Thyroid gland (tissue), 4 donors: ENCODE data around the gene TMCO4. TPM values are rescaled to one million over a fixed set of nuclear protein-coding genes. Genes with fewer than 3 reads are reported as not detected.

ENCODE experiments used
- DNase-seq, 2 donors: peaks; one replicate each; pipeline ENCODE4 v3.0.0-alpha.2; 2019
- H3K27ac ChIP-seq, 3 donors: fragments of 200-600 bp; sonication (generic); 1 replicate in 2 of 3; 2 replicates in 1 of 3; pipeline ENCODE4 v1.5.1; 2016 to 2019; ENCODE audit warnings: mild to moderate bottlenecking in 1 of 3, moderate library complexity in 1 of 3
- H3K27me3 ChIP-seq: fragments of 200-600 bp; sonication (generic); one replicate; pipeline ENCODE4 v1.5.1; 2019
- H3K36me3 ChIP-seq, 2 donors: fragments of 200-600 bp; sonication (generic); one replicate each; pipeline ENCODE4 v1.5.1; 2016 to 2019
- H3K4me1 ChIP-seq, 2 donors: fragments of 200-600 bp; sonication (generic); one replicate each; pipeline ENCODE4 v1.5.1; 2017 to 2019
- H3K4me3 ChIP-seq, 3 donors: fragments of 200-600 bp; sonication (generic); replicated peaks in 1 of 3; 1 replicate in 2 of 3; 2 replicates in 1 of 3; pipeline ENCODE4 v1.5.1; 2016; ENCODE audit warnings: mild to moderate bottlenecking in 1 of 3
- H3K9me3 ChIP-seq: fragments of 200-600 bp; sonication (generic); one replicate; pipeline ENCODE4 v1.5.1; 2017
- CTCF ChIP-seq, 6 experiments: fragments of 200-600 bp in 3 of 6; fragments of 450-650 bp in 3 of 6; sonication (generic) in 3 of 6; IDR thresholded peaks; one replicate each; pipeline ENCODE4 v1.5.1; 2016 to 2019; ENCODE audit warnings: antibody characterized with exemption in 6 of 6, mild to moderate bottlenecking in 2 of 6, inconsistent platforms in 1 of 6, moderate library complexity in 1 of 6
- POLR2A ChIP-seq, 2 donors: fragments of 450-650 bp; IDR thresholded peaks; one replicate each; pipeline ENCODE4 v1.6.1; 2017; ENCODE audit warnings: antibody characterized with exemption in 2 of 2, mild to moderate bottlenecking in 2 of 2, moderate library complexity in 1 of 2
- WGBS, 2 donors: methylation state at CpG; one replicate each; pipeline ENCODE4 v1.1.5; 2017; 5-methylcytosine and 5-hydroxymethylcytosine counted together
- intact Hi-C: fragments of 100-400 bp; cut with DNase I; formaldehyde crosslinking; loops from one replicate; pipeline ENCODE4 v1.15.1; 2023
- total RNA-seq, 4 donors: library from RNA; depleted of rRNA; stranded (reverse); fragments of >200 nt; gene quantifications; one replicate each; pipeline ENCODE4 v1.2.3, GENCODE V29; 2016

TMCO4 gene
- total RNA-seq, 4 donors from 2014 or later: 34.3 to 67.7 (median 61.4) TPM

- no peak for TF ChIP-seq CTCF (IDR thresholded peaks at IDR 0.05)
- no peak for TF ChIP-seq POLR2A (IDR thresholded peaks at IDR 0.05)
- no peaks in the 10 kb centered on the region for H3K27me3 ChIP-seq
- peaks cover 0 to 9% of the 10 kb centered on the region in 2 donors for H3K4me1 ChIP-seq
- WGBS, 2 donors: 89 to 93% methylated on average over 8 of the region's 8 CpGs
- DNase-seq: no peak
- H3K36me3 ChIP-seq: peaks cover 0 to 7% of the 10 kb centered on the region in 2 donors
- no peak overlapping the region for H3K27ac ChIP-seq
- intact Hi-C loops: no loop called here
- no peak overlapping the region for H3K4me3 ChIP-seq
- no peaks in the 10 kb centered on the region for H3K9me3 ChIP-seq
Measured at GRCh38 chr1:19734056-19734455, 65.7 kb downstream of the TMCO4 start.

GRCh38 chr1:19733615-19734014, 66.1 kb downstream of the TMCO4 start:
- 93 to 97% methylated on average over 5 of the region's 5 CpGs for WGBS, 2 donors
- H3K4me1 ChIP-seq: peaks cover 0 to 9% of the 10 kb centered on the region in 2 donors
- no peak overlapping the region for H3K4me3 ChIP-seq
- intact Hi-C loops: no loop called here
- no peaks in the 10 kb centered on the region for H3K9me3 ChIP-seq
- DNase-seq: no peak
- TF ChIP-seq POLR2A (IDR thresholded peaks at IDR 0.05) (no peak), CTCF (IDR thresholded peaks at IDR 0.05) (no peak)
- H3K36me3 ChIP-seq: peaks cover 0 to 9% of the 10 kb centered on the region in 2 donors
- no peaks in the 10 kb centered on the region for H3K27me3 ChIP-seq
- no peak overlapping the region for H3K27ac ChIP-seq

- Histone ChIP-seq H3K27me3 (no peaks in the 10 kb centered on the region), H3K9me3 (no peaks in the 10 kb centered on the region), H3K27ac (no peak overlapping the region), H3K4me3 (no peak overlapping the region), H3K4me1 (peaks cover 0 to 9% of the 10 kb centered on the region in 2 donors), H3K36me3 (peaks cover 7 to 14% of the 10 kb centered on the region in 2 donors)
- 80 to 87% methylated on average over 8 of the region's 8 CpGs for whole genome bisulfite sequencing, 2 donors
- intact Hi-C loops: no loop called here
- peak; percentile 50 to 65 for DNase-seq
- TF ChIP-seq CTCF (IDR thresholded peaks at IDR 0.05) (no peak), POLR2A (IDR thresholded peaks at IDR 0.05) (no peak)
Measured at GRCh38 chr1:19731311-19731821, 68.3 kb downstream of the TMCO4 start.

GRCh38 chr1:19730793-19731192, 68.9 kb downstream of the TMCO4 start:
- Histone ChIP-seq H3K4me1 (peaks cover 0 to 5% of the 10 kb centered on the region in 2 donors), H3K4me3 (no peak overlapping the region), H3K27ac (no peak overlapping the region), H3K27me3 (no peaks in the 10 kb centered on the region), H3K36me3 (peaks cover 7 to 20% of the 10 kb centered on the region in 2 donors), H3K9me3 (no peaks in the 10 kb centered on the region)
- no peak for TF ChIP-seq POLR2A (IDR thresholded peaks at IDR 0.05)
- no peak for TF ChIP-seq CTCF (IDR thresholded peaks at IDR 0.05)
- intact Hi-C loops: no loop called here
- no peak for DNase-seq
- WGBS, 2 donors: 90 to 92% methylated on average over 3 of the region's 3 CpGs

GRCh38 chr1:19730232-19730631, 69.5 kb downstream of the TMCO4 start:
- no peak overlapping the region for H3K4me3 ChIP-seq
- DNase-seq: no peak
- H3K4me1 ChIP-seq: peaks cover 0 to 2% of the 10 kb centered on the region in 2 donors
- H3K9me3 ChIP-seq: no peaks in the 10 kb centered on the region
- intact Hi-C loops: no loop called here
- no peaks in the 10 kb centered on the region for H3K27me3 ChIP-seq
- WGBS, 2 donors: 98 to 100% methylated on average over 3 of the region's 3 CpGs
- H3K36me3 ChIP-seq: peaks cover 7 to 21% of the 10 kb centered on the region in 2 donors
- no peak for TF ChIP-seq CTCF (IDR thresholded peaks at IDR 0.05)
- no peak for TF ChIP-seq POLR2A (IDR thresholded peaks at IDR 0.05)
- H3K27ac ChIP-seq: no peak overlapping the region
